Frontal cortex (tissue), 4 donors: ENCODE results near the gene NRXN3. TPM values are rescaled to one million over a fixed set of nuclear protein-coding genes. Genes with fewer than 3 reads are reported as not detected.

Source experiments
- DNase-seq, 2 donors: peaks; one replicate each; pipeline ENCODE4 v3.0.0; 2012; ENCODE audit warnings: low spot score in 2 of 2
- FAIRE-seq: peaks from 2 replicates; lab custom pipeline; 2012; peaks lifted over from hg19 to GRCh38; lab: Jason Lieb, UNC
- total RNA-seq: library from RNA; depleted of rRNA; stranded (reverse); fragments of >200 nt; gene quantifications from one replicate; pipeline ENCODE4 v1.2.3, GENCODE V29; 2014
- donor health status: control.
- donor health status: control.
- donor health status: control.

NRXN3 gene
- total RNA-seq, 1 donor from 2014 or later = 44.8 TPM

DNA sequence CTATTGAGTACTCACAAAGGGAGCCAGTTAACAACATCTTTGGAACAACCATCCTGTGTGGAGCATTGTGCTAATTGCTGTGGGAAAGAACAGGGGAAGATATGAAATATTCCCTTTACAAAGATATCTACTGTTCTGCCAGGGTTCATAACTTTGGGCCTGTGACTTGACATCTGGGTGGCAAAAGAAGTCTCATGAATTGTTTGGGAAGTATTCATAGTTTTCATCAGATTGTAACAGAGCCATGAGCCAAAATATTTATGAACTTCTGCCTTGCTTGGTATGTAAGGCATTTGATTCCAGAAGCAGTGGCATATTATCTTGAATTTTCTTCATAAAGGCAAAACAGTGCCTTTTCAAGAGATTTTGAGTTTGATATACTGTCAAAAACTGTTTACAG is 1224.9 kb downstream of the NRXN3 start:
- FAIRE-seq = no peak
- DNase-seq = no peak

DNA sequence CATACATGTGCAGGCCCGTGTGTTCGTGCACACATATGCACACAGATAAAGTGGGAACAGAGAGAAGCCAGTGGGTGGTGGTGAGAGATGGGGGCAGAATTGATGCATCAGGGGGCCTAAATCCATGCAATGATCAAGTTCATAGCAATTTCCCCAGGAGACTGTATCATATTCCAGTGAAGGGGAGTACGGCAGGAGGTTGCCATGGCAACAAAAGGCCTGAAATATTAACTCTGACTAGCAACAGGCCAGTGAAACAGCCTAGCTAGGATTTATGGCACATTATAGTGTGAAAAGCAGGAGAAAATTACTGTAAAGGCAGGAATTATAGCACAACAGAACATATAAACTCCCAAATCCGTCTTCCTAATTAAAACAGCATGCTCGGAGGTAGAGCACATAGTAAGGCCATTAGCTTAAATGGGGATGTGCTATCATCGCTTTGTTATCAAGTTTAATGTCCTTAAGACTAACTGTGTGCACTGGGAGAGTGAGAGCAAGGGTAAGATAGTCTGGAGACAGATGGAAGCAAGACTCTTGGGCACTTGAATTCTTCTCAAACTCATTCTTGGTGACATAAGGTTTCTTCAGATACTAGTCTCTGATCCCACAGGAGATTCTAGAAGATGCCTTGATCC is 1234.8 kb downstream of the NRXN3 start:
- DNase-seq (no peak), FAIRE-seq (no peak)

DNA sequence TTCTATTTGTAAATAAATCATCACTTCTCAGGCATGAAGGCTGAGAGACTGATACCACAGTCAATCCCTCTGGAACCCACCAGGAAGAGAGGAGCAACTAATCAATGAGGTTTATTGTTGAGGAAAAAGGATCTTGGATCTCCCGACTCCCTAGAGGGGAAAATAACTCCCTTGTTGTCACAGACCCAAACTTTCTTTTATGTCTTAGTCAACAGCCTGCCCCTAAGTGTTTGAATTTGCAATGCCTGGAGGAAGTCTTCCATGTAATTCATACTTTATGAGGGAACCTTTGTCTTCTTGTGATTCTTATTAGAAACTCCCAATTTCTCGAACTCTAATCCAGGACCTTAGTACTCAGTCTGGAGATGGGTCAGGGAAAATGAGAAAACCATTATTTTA is 1235.3 kb downstream of the NRXN3 start:
- FAIRE-seq (no peak), DNase-seq (no peak)

- DNase-seq (no peak), FAIRE-seq (no peak)
Observed at GRCh38 chr14:79407572-79407971, 1237.4 kb downstream of the NRXN3 start.

DNA sequence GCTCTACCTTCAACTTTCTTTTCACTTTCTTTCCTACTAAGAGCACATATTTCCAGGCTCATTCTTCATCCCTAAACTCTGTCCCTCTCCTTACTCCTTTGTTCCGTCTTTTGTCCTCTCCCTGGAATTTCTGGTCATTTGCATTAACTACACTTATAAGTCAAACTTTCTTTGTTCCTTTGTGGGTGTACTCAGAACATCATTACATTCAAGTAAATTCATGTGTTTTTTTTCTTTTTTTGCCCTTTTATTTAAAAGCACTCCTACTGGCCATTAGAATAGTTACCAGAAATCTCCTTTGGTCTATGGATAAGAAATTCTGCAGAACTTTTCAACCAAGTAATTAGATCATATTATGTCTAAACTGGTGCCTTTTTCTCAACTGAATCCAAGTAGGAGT is 1238.5 kb downstream of the NRXN3 start:
- no peak for FAIRE-seq
- DNase-seq = no peak

- DNase-seq = no peak
Observed at GRCh38 chr14:79411403-79412174, 1241.4 kb downstream of the NRXN3 start.

DNA sequence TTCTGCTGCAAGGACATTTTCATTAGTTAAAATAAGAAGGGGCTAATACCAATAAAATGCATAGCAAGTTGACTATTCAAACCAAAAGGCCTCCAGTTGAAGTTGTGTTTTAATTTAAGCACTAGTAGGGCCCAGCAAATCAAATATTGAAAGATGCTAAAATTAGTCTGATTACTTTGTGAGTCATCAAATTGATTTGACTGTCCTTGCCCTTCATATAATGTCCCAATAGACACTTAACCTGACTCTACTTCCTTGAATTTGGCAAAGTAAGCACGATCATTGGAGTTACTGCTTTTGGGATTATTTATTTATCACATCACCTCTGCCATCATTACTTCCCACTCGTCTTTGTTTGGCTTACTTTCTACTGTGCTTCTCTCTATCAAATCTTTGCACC is 1242.6 kb downstream of the NRXN3 start:
- DNase-seq (no peak), FAIRE-seq (no peak)

More at GRCh38 chr14:79411403-79412174, 1241.4 kb downstream of the NRXN3 start:
- no peak for FAIRE-seq

DNA sequence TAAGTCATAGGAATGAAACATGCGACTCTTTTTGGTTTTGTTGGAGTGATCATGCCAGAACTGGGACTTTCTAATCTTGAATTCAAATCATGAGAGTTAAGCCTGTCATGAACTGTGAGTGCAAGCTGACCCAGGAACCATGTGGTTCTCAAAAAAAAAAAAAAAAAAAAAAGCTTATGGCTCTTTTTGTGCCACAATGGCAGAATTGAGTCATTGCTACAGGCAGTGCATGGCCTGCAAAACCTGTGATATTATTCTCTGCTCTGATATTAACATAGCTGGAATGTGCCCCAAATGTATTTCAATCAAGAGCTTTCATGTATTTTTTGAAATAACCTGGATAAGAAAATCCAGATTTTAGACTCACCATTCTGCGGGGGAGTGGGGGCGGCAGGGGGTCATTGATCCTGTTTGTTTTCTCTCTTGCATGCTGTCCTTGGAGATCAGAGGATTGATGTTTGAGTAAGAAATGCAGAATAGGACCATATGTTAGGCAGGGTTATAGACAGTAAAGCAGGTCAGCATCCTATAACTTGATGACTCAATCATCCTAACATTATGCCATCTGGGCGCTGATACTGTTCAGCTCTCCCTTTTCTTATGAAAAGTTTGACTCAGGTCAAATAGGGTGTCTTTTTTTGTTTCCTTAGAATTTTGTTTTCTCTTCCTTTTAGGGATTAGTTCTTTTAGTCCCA is 1243.7 kb downstream of the NRXN3 start:
- DNase-seq = no peak
- FAIRE-seq = no peak

- no peak for FAIRE-seq
- DNase-seq = no peak
Observed at GRCh38 chr14:79415726-79416125, 1245.6 kb downstream of the NRXN3 start.

DNA sequence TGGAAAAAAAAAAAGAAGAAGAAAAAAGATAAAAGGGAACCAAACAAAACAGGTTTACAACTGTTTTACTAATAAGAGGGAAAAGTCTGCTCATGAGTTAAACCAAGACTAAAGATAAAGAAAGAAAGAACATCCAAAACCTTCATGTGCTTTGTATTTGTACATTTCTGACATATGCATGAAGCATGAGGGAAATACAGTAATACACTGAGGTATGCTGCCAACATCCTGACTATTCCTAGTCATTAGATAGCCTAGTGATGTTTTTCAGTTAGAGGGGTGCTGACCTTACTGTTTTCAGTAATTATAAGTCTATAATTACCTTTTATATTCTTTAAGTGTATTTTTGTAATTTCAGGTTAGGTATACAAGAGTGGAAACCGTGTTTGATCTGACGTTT is 1247.8 kb downstream of the NRXN3 start:
- FAIRE-seq (no peak), DNase-seq (no peak)

DNA sequence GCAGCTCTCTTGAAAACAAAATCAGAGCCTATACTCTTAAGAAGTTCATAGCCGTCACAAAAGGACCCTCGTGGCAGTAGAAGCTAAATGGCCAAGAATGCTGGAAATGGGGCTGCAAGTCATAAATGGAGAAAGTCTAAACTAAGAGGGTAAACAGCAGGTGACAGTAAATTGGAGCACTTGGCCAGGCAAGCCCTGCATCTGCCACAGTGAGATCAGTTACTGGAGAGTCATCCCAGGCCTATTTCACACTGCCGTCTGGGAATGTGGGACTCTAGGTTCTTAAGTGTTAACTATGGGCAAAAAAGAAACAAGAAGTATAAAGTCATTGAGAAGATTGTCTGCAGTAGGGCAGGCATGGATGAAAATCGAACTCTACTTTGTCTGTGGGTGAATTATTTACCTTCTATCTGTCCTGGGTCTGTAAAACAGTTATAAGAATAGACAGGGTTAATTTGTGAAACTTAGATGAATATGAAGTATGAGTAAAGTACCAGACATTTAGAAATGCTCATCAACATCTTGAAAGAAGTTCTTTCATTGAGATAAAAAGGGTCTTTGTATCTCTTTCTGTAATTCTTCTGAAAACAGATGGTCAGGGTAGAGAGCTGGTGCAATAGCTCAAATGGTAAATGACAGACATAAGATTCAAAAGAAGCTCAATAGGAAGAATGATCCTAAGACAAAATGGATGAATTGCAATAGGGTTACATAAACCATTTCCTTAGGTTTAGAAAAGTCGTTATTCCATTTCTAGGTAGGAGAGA is 1248.7 kb downstream of the NRXN3 start:
- FAIRE-seq (no peak), DNase-seq (no peak)

DNA sequence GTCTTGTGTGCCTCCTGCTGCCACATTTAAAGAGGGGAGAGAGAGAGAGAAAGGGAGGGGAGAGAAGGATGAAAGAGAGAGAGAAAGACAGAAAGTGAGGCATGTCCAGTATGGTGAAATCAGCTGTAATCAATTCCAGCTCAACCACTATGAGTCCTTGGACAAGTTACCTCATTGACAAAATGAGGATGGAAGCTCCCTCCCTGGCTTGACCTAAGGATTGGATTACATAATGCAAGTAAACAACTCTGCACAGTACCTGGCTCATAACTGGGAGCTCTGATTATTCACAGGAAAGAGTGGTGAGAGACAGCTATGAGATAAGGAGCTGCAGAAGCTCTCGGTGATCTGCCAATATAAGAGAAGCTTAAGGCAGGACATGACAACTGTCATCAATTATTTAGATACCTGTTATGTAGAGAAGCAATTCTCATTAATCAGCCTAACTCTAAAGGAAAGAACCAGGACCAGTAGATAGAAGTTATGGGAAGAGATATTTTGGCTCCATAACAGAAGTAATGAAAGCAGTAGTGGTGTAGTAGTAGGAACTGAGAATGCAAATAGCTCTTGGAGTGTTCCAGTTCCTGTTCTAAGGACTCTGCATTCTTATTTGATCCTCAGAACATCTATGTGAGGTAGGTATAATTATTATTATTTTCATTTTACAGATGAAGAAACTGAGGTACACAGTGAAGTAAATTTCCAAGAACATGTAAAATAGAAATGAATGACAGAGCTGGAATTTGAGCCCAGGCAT is 1249.6 kb downstream of the NRXN3 start:
- FAIRE-seq (no peak), DNase-seq (no peak)

DNA sequence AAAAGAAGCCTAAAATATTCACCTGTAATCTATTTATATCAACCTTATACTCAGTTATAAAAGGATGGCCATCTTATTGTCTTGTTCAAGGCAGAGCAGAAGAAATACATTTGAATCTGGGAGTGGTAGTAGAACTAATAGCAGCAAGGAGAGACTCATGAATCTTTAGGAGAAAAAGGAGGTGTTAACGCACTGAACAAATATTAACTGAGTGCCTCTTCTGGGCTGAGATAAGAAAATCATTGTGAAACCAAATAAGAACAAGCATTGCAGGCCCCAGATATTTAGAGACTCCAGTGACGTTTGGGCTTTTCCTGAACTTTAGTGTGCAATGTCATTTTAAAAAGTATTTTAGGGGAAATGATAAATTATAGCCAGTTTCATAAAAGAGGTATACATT is 1250.6 kb downstream of the NRXN3 start:
- DNase-seq (no peak), FAIRE-seq (no peak)

- DNase-seq (no peak), FAIRE-seq (no peak)
Observed at GRCh38 chr14:79421811-79422210, 1251.6 kb downstream of the NRXN3 start.

DNA sequence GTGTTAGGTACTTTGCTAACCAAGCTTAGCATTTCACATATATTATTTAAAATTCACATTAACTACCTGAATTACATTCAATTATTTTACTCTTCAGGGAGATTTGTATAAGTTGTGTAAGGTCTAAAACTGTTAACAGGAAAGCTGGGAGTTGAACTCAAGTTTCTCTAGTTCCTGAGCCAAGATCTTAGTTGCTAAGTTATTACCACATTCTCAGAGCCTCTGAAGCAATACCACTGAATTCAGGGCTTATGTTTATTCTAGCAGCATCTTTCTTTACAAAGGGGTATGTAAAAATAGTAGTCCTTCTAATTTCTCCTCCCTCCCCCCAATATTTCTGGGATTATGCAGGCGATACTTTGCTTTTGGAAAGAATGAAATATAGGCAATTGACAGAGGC is 1254.3 kb downstream of the NRXN3 start:
- no peak for FAIRE-seq

GRCh38 chr14:79426103-79426755 is 1256.1 kb downstream of the NRXN3 start:
- no peak for FAIRE-seq
- DNase-seq = no peak

More for the DNA sequence above, 1254.3 kb downstream of the NRXN3 start:
- DNase-seq = no peak

GRCh38 chr14:79432640-79433039 is 1262.5 kb downstream of the NRXN3 start:
- peak; percentile 24 for FAIRE-seq
- no peak for DNase-seq

GRCh38 chr14:79436335-79436734 is 1266.2 kb downstream of the NRXN3 start:
- DNase-seq = no peak

GRCh38 chr14:79437951-79438350 is 1267.8 kb downstream of the NRXN3 start:
- FAIRE-seq (no peak), DNase-seq (no peak)

More at GRCh38 chr14:79436335-79436734, 1266.2 kb downstream of the NRXN3 start:
- FAIRE-seq = no peak
